Cardiac fibroblast (primary cell): ENCODE results near the gene CD55.

ENCODE experiments used
- DNase-seq, 2 donors: peaks; one replicate each; pipeline versions ENCODE4 v3.0.0 to v3.0.0-alpha.2; 2010; ENCODE audit warnings: low read depth in 2 of 2
- H3K4me3 ChIP-seq, 2 donors: replicated peaks in 1 of 2; 1 replicate in 1 of 2; 2 replicates in 1 of 2; pipeline ENCODE4 v1.5.1; 2011; ENCODE audit warnings: low read depth in 2 of 2, low read length in 2 of 2, mild to moderate bottlenecking in 2 of 2, moderate library complexity in 1 of 2
- CTCF ChIP-seq: IDR thresholded peaks from one replicate; pipeline ENCODE4 v1.5.1; 2011; ENCODE audit warnings: low read depth, mild to moderate bottlenecking, low read length, inconsistent platforms

CD55 gene

GRCh38 chr1:207321079-207321789, at the start of gene CD55:
CD55 (plus strand) TSS chr1:207321678; CDS start chr1:207321766, 88 bp downstream.
- peak; percentile 97 for DNase-seq
- H3K4me3 ChIP-seq, result peak within 1 kb of the TSS; percentile 81 to 93
- TF ChIP-seq CTCF, result no peak

- no peak for TF ChIP-seq CTCF
- H3K4me3 ChIP-seq, result no peak overlapping the region
- no peak for DNase-seq
These were observed 46.6 kb upstream of the CD55 start for GRCh38 chr1:207274882-207275281.

GRCh38 chr1:207276465-207276864, 45.0 kb upstream of the CD55 start:
- TF ChIP-seq CTCF, result no peak
- H3K4me3 ChIP-seq, result no peak overlapping the region
- no peak for DNase-seq

- DNase-seq, result no peak
- no peak overlapping the region for H3K4me3 ChIP-seq
- no peak for TF ChIP-seq CTCF
These were observed 44.2 kb upstream of the CD55 start for GRCh38 chr1:207277241-207277640.

- DNase-seq, result no peak
- TF ChIP-seq CTCF, result no peak
These were observed 41.8 kb upstream of the CD55 start for GRCh38 chr1:207279652-207280051.

GRCh38 chr1:207280706-207281105, 40.8 kb upstream of the CD55 start:
- H3K4me3 ChIP-seq, result no peak overlapping the region
- no peak for DNase-seq
- no peak for TF ChIP-seq CTCF

More at GRCh38 chr1:207279652-207280051, 41.8 kb upstream of the CD55 start:
- H3K4me3 ChIP-seq, result no peak overlapping the region

GRCh38 chr1:207282058-207282457, 39.4 kb upstream of the CD55 start:
- no peak overlapping the region for H3K4me3 ChIP-seq
- no peak for TF ChIP-seq CTCF
- peak; percentile 21 to 38 for DNase-seq
